SHP77 treated with DMSO at 0.1 percent for 48 hours (cell line): Measurements from ENCODE around the gene SOX12.
"Not testable (repeated sequence)": the region's sequence is repeated elsewhere in the genome, so short reads cannot be mapped to it uniquely, and the experiment has no call there.

Experiments used
- DNase-seq: peaks from one replicate; lab custom pipeline; 2025; lab: John Stamatoyannopoulos, UW

SOX12 gene

GRCh38 chr20:362271-363254, 37.2 kb downstream of the SOX12 start:
- peak; percentile 96 for DNase-seq

GRCh38 chr20:363319-364078, 38.1 kb downstream of the SOX12 start:
- DNase-seq = no peak

GRCh38 chr20:364905-365794, 39.8 kb downstream of the SOX12 start:
- DNase-seq = no peak

GRCh38 chr20:366041-366718, 40.8 kb downstream of the SOX12 start:
- DNase-seq = no peak

- DNase-seq = no peak
Measured at GRCh38 chr20:366719-367485, 41.5 kb downstream of the SOX12 start.

- no peak for DNase-seq
Measured at GRCh38 chr20:367486-367887, 42.1 kb downstream of the SOX12 start.

- DNase-seq = no peak
Measured at GRCh38 chr20:368915-369314, 43.6 kb downstream of the SOX12 start.

- no peak for DNase-seq
Measured at GRCh38 chr20:370151-370600, 44.8 kb downstream of the SOX12 start.

- DNase-seq = no peak
Measured at GRCh38 chr20:370977-371754, 45.8 kb downstream of the SOX12 start.

- no peak for DNase-seq
Measured at GRCh38 chr20:371755-372542, 46.6 kb downstream of the SOX12 start.

- not testable (repeated sequence) for DNase-seq
Measured at GRCh38 chr20:372543-373082, 47.3 kb downstream of the SOX12 start.

GRCh38 chr20:373171-373890, 48.0 kb downstream of the SOX12 start:
- no peak for DNase-seq

- no peak for DNase-seq
Measured at GRCh38 chr20:375265-375889, 50.0 kb downstream of the SOX12 start.

- DNase-seq = no peak
Measured at GRCh38 chr20:376089-376488, 50.7 kb downstream of the SOX12 start.

- DNase-seq = no peak
Measured at GRCh38 chr20:376750-377149, 51.4 kb downstream of the SOX12 start.

- not testable (repeated sequence) for DNase-seq
Measured at GRCh38 chr20:377578-377977, 52.2 kb downstream of the SOX12 start.

- DNase-seq = no peak
Measured at GRCh38 chr20:378961-379336, 53.6 kb downstream of the SOX12 start.
